Activated T-helper 1 cell treated with Interleukin-2 at 50 U/mL for 16 hours (primary cell): ENCODE results near the gene MPDZ.
"Not testable (repeated sequence)": the region's sequence is repeated elsewhere in the genome, so short reads cannot be mapped to it uniquely, and the experiment has no call there.

Experiments
- DNase-seq: peaks from one replicate; pipeline ENCODE4 v3.0.0-alpha.2; 2020; ENCODE audit warnings: low read depth

Gene MPDZ

DNA sequence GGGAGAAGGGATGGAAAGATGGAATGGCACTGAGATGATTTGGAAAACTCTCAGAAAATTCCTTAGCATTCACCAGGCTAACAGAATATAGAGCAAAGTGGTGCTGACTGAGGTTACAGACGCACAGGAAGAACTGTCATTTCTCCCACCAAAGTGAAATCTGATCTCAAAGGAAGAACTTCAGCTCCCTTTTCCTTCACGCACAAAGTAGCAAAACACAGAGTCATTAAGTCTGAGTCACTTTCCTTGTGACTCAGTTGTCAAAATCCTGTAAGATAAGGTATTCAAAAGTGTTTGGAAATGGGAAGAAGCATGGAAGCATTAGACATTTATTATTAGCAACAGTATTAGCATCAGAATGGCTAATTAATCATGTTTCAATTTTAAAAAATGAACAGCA lies 11.7 kb downstream of the MPDZ start:
- DNase-seq, result no peak

DNA sequence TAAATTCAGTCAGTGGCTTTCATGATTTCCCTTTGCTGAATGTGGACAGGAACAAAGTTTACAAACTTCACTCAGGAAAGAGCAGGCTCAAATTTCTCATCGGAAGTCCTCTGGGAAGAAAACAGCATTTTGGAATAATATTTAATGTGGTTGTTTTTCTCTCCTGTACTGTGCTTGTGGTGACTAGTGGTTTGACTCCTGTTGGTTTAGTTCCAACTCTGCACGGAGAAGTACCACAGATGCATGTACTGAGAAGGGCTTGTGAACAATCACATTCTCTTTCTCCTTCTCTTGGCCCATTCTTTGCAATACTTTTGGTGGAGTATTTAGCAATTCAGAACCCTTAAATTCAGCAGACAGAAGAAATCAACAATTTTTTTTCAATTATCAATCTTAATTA lies 13.3 kb downstream of the MPDZ start:
- DNase-seq, result no peak

DNA sequence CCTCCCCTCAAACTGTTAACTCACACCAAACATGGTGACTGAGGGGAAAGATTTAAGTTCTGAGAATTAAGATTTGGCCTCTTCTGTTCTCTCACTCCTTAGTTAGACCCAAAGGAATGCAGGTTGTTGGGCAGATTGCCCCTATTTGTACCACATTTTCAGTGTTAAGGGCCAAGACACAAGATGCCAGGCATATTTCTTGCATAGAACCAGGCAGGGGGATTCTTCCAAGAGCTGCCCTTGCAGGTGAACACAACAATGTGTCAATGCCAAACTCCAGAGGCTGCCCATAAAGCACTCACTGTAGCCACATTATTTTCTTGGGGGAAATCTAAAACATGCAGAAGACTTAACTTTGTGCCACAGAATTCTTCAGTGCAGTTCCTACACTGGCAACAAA lies 14.7 kb downstream of the MPDZ start:
- DNase-seq, result no peak

DNA sequence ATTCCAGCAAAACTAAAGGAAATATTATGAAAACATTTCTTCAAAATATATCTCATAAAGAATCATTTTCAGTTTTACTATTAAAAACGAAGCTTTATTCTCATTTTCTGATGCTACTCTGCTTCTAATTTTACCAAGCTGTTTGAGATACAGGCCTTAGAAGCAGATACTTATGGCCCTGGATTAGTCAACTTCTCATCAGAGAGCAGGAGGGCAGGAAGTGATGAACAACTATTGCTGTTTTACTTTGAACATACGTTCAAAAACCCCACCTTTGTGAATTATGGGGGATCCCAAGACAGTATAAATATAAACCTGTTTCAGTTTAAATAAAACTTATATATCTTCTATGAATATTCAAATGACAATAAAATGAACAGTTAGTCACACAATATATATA lies 16.0 kb downstream of the MPDZ start:
- DNase-seq, result no peak

DNA sequence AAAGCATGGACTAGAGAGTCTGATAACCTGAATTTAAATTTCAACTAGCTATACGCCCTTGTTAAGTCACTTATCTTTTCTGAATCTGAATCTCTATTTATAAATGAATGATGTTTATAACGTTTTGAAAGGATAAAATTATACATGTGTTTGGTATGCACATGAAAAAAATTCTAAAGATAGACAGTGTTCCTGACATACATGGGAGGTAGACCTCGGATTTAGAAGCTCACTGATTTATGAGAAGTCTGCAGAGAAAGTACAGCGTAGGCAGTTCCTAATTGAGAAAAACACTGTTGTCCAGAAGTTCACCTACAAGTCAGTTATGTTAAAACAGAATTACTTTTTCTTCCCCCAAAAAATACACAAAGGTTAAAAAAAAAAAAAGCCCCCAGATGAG lies 26.6 kb downstream of the MPDZ start:
- DNase-seq, result no peak

DNA sequence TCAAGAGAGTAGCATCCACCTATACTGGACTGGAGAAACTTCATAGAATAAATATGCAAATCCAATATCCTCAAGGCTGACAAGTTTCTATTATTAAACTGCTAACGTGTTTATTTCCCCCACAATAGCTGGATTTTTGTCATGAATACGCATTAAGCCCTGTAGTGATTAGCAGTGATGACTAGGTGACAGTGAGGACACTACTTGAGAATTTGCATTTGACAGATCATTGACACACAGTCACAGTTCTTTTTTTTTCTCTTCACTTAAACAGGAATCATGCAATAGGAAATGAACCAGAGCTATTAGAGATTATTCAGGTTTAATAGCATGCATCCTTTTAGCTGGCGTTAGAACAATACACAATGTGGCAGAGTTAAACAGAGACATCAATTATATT lies 35.3 kb downstream of the MPDZ start:
- DNase-seq, result no peak

DNA sequence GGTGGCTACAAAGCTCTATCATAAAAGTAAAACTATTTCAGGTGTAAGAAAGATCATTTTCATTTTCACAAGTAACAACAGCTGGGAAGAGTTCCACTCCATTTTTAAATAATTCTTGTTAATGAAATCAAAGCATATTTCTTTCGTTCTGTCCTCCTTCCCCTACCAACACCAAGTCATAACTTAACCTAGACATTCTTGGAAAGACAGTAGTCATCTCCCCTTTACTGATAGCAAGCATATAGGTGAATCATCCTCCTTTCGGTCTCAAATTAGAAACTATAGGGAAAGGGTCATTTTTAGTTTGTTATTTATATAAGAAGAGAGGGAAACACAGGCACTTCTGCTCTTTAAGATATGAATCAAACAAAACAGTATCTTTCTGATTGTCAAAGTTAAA lies 38.2 kb downstream of the MPDZ start:
- no peak for DNase-seq

DNA sequence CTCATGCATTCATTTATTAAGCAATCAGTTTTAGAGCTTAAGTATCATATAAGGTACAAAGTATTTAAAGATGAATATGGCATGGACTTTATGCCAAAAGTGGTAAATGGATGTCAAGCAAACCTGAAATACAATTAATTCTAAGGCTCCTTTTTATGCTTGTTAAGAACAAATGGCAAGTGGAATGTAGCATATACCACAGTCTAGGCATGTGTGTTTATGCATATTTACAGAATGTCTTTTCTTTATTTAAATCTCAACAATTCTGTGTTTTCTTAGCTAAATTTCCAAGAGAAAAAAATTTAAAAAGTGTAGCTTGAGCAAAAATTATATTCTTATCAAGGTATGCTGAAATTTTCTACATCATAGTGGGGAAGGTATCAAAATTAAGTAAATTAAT lies 39.8 kb downstream of the MPDZ start:
- no peak for DNase-seq

DNA sequence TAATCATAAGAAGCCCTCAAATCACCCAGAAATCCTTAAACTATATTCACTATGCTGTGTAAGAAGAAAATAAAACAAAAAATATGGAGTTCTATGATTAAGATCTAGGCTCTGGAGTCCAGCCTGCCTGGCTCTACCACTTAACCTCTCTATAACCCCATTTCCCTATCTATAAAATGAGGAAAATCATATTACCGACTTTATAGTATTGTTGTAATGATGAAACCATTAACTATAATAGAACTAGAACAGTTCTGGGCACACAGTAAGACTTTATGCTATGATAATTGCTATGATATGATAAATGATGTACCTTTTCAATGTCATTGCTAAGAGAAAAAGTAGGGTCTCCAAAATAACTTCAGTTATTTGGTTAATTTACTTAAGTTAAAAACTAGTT lies 40.3 kb downstream of the MPDZ start:
- DNase-seq, result no peak

DNA sequence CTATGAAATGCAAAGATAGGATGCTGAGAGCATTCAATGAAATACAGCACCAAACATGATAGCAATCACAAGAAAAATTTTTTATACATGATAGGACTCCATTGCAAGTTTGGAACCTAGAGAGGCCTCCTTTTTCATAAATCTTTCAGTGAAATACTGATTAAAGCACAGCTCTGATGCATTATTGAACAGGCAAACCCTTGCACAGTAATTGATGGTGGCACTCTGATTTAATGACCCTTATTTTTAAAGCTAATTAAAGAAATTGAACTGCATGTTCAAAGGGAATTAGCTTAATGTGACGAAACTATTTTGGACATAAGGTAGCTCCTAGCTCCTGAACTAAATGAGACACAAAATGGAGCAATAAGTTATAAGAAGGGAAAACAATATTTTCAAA lies 44.6 kb downstream of the MPDZ start:
- DNase-seq, result no peak

DNA sequence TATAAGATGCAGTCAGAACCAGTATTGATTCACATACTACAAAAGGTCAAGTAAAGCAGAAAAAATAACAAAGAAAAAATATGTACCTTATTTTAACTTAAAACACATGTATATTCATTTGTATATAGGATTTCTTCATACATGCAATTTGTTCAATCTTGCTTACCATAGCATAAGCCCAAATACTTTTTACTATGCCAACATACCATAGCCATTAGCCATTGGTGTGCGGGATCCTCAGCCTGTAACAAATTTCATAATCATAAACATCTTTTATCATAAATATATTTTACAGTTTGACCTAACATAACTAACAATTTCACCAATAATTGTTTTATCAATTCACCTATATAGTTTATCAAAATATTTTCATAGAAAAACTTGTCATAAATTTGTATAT lies 51.1 kb downstream of the MPDZ start:
- DNase-seq, result no peak

DNA sequence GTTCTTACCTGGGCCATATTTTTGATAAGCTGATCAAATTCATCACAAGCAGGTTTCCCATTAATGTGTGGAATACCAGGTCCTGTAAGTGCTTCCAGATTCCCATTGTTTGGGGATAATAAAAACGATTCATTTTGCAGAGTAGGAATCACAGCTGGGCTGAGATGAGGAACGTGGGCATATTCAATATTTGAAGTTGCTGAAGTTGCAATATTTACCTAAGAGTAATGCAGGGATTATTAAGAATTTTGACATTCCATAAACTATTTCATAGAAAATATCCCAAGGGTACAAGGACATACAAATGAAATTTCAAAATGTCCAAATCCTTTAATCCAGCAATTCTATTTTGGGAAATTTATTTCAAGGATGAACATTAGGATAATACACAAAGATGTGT lies 55.1 kb downstream of the MPDZ start:
- no peak for DNase-seq

DNA sequence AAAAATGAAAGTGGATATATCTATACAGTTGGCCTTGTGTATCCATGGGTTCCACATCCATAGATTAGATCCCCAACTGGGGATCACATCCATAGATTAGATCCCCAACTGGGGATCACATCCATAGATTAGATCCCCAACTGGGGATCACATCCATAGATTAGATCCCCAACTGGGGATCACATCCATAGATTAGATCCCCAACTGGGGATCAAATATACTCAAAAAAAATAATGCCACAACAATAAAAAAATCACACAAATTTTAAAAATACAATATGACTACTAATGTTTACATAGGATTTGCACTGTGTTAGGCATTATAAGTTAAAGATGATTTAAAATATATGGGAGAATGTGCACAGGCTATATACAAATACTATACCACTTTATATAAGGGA lies 56.8 kb downstream of the MPDZ start:
- not testable (repeated sequence) for DNase-seq

DNA sequence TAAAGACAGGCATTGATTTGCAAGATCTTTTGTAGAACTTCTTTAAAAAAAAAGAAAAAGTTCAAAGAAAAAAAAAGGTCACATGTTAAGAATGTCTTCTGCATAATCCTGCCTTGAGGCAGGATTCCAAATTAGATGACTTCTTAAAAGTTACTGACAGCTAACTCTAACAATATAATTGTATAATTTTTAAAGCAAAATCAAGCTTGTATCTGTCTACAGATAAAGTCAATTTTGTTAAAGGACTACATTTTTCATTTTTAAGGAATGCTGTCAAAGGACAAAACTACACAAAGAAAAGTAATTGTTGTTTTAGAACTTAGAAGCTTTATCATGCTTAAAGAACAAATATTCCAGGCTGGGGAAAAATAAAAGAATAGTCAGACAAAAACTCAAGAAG lies 57.8 kb downstream of the MPDZ start:
- DNase-seq, result no peak

DNA sequence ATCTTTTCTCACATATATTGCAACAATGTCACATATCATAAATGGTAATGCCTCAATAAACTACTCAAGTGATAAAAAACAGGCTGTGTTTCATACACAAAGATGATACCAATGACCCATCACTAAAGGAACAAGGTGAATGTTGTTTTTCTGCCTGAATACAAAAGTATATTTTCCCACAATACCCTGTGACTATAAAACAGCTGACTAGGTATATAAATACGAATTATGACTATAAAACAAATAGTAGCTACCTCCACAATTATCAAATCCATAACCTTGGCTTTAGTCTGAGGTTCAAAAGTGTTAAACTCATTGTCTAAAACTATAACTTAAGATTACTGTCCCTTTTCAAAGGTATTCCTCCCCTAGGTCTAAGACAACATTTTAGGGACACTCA lies 58.7 kb downstream of the MPDZ start:
- DNase-seq, result no peak

DNA sequence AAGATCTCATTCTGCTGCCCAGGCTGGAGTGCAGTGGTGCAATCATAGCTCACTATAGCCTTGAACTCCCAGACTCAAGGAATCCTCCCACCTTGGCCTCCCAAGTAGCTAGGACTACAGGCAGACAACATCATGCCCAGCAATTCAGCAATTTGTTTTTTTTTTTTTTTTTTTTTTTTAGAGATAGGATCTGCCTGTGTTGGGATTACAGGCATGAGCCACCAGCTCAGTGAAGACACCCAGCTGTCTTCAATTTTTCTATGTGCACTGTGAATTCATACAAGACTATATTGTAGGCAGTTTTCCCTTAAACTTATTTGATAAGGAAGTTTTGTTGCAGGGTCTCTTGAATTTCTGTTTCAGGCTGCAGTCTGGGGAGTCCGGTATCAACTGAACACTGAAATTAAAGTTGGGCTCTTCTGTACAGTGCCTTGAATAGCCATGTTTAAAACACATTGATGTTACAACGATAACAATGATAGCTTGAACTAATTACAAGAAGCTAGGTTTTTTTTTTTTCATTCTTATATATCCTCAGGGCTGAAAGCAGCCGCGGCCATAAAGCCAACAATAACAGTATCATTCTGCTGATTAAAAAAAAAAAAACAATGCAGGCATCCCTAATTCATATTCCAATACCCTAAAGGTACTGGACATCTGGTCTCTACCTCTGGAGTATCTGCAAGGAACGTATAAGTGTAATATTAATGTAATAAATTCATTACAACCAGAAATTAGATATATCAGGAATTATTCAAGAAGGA lies 63.5 kb downstream of the MPDZ start:
- no peak for DNase-seq

DNA sequence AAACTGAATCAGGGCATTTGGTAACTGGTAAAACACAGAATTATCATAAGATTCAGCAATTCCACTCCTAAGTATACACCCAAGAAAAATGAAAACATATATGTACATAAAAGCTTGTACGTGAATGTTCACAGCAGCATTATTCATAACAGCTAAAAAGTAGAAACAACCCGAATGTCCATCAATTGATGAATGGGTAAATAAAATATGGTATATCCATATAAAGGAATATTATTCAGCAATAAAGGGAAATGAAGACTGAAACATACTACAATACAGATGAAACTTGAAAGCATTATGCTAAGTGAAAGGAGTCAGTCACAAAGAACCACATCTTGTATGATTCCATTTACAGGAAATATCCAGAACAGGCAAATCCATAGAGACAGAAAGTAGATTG lies 65.5 kb downstream of the MPDZ start:
- no peak for DNase-seq

DNA sequence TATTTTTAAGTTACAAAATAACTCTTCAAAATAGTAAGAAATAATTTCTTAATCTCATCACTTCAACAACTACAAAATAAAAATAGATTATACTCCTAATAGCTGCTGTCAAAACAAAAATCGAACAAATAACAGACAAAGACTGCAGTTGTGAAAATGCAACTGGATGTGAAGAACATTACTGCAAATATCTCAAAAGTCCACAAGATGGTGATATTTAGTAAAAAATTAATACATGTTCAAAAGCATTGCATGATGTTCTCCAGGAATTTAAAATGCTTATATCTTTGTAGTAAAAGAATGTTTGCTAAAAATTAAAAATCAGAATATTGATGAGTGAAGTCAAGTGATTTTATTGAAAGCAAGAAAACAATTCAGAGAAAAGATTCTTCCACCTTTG lies 66.2 kb downstream of the MPDZ start:
- DNase-seq, result no peak

DNA sequence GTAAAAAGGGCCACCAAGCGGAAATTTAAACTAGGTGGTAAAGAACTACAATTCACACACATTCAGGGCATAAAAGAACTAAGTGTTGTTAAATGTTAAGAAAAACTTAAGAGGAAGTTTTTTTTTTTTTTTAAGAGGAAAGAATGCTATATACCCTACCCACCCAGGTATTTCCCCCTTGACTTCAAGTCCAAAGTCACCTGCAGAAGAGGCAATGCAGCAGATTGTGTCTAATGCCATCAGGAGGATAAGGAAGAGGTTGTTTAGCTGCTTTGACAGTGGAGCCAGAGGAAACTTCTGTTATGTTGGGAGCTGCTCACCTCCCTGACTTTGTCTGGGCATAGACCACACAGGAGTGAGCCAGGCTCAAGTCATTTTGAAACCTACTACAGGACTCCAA lies 69.2 kb downstream of the MPDZ start:
- DNase-seq, result no peak

DNA sequence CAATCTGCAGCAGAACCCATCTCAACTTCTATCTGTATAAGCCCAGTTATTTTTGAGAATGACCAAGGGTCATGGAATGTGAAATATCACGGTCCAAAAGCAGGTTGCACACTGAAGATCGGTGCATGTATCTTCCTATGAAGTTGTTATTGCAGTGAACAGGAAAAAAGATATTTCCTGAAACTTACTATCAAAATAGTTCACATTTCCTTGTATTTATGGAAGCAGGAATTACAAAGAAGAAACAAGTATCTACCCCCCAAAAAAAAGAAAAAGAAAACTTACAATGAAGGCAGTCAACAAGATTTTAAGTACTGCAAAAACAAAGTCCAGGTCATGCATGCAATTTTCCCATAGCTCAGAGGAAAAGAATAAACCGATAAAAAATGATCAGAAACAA lies 70.0 kb downstream of the MPDZ start:
- DNase-seq, result no peak

DNA sequence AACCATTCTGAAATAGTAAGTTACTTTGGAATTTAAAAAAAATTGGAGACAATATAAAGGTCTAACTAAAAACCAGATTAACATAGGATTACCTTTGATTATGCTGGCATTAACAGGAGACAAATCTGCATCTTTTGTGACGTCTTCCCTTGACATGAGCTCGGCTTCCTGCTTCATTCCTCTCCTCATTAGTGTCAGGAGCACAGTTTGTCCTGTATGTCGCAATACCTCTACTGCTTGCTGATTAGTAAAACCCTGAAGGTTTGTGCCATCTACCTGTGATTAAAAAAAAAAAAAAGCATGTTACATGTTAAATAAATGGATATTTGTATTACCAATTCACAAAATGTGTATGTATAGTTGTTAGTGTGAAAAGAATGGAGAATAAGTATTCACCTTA lies 73.7 kb downstream of the MPDZ start:
- no peak for DNase-seq

DNA sequence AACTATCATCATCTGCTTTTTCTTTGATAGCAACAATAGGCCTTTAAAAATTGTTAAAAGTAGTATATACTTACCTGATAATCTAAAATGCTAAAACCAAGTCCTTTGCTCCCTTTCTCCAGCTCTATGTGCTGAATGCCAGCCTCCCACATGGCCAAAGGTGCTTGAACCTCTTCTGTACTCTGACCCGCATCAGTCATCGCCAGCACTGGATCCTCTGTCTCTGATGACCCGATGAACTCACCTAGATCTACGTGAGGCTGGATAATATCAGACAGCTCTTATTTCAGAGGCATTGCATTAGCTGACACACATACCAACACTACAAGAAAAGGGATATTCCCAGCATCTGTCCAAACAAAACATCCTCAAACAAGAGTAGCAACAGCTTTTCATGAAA lies 89.5 kb downstream of the MPDZ start:
- no peak for DNase-seq

DNA sequence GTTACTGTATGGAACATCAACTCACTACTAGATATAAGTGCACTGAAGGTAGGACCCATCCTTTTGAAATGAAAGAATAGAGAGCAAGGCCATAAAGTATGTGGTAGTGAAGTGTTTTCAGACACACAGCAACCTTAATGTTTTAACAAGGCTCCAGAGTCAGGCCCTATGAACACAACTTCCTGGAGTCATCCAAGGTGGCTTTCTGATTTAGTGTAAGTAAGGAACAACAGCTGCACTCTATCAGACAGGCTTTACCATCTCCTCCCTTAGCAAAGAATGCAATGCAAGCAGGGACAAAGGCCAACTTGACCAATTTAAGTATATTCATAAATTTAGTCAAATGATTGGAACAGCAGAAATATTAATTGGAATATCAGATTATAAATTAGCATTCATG lies 90.1 kb downstream of the MPDZ start:
- no peak for DNase-seq

DNA sequence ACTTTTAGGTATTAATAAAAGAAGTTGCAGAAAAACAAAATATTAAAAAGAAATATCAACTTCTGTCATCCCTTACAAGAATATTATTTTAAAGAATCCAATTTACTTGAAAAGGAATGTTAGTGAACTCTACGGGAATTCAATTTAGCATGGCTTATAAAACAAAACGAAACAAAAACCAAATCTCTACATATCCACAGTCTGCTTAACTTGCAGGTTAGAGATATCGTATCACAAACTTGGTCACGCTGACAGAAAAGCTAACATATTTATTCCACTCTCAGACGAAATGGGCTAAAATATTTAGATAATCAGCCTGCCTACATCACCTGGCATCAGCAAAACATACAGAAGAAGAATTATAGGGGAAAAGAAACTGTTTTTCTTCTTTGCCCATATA lies 92.7 kb downstream of the MPDZ start:
- no peak for DNase-seq

DNA sequence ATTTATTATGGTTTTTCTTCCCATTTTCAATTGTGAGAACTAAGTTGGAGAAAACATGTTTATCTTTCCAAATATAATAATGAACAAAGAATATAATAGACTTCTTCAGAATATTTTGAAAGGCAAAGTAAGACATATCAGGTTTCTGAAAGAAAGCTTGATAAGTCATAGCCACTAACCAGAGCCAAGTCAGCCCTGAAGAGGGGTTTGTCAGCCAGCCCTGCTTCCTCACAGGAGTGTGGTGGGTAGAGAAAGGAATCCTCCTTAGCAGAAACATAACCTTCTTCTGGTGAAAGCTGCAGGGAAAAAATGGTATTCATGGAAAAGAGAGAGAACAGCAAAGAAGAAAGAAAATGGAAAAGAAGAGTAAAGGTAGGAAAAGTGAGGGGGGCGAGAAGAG lies 93.4 kb downstream of the MPDZ start:
- no peak for DNase-seq
